ENCODE data around the gene BTBD9. TPM values are rescaled to one million over a fixed set of nuclear protein-coding genes. Genes with fewer than 3 reads are reported as not detected.

The BTBD9 gene
- total and polyA plus RNA-seq, 2 donors (not counting 1 experiment from before 2014, with no cell fraction given): 4.1 to 48.9 TPM

- no peaks in the 10 kb centered on the region for H3K9me3 ChIP-seq (ENCODE audit: control extremely low read depth in 1 of 3, control insufficient read depth in 2 of 3, insufficient read depth in 1 of 3, low read length in 2 of 3)
- Mint-ChIP-seq H3K9me3 (ENCODE audit: insufficient read depth) (no peaks in the 10 kb centered on the region), H3K27me3 (no peaks in the 10 kb centered on the region), H3K4me3 (no peak overlapping the region), H3K4me1 (no peaks in the 10 kb centered on the region), H3K27ac (no peak overlapping the region)
- no peaks in the 10 kb centered on the region for H3K36me3 ChIP-seq (replicated peaks in 1 of 2; ENCODE audit: control extremely low read depth in 1 of 2, control insufficient read depth in 1 of 2, extremely low read depth in 1 of 2, insufficient read depth in 2 of 2, low read length in 1 of 2)
- no peak overlapping the region for H3K4me2 ChIP-seq (replicated peaks; ENCODE audit: low read depth, low read length, poor library complexity, severe bottlenecking)
- ChIA-PET CTCF (no interaction called here), POLR2A (no interaction called here)
- WGBS (ENCODE audit: insufficient coverage): 94% methylated on average over 4 of the region's 6 CpGs
- no peak overlapping the region for H3K27ac ChIP-seq (ENCODE audit: low read length in 2 of 2)
- H3K27me3 ChIP-seq (replicated peaks in 1 of 4; ENCODE audit: control extremely low read depth in 1 of 4, control insufficient read depth in 3 of 4, insufficient read depth in 4 of 4, low read length in 3 of 4): no peaks in the 10 kb centered on the region
- no peaks in the 10 kb centered on the region for H4K20me1 ChIP-seq (ENCODE audit: control insufficient read depth, insufficient read depth, low read length, poor library complexity, severe bottlenecking)
- H3K9ac ChIP-seq (ENCODE audit: low read length): no peak overlapping the region
- ATAC-seq (ENCODE audit: low read depth) (no peak), DNase-seq (no peak)
- no peak overlapping the region for H3K4me3 ChIP-seq (ENCODE audit: control extremely low read depth in 1 of 5, extremely low read depth in 1 of 5, insufficient read depth in 1 of 5, low read depth in 2 of 5, low read length in 4 of 5)
- no peaks in the 10 kb centered on the region for H3K4me1 ChIP-seq (ENCODE audit: control insufficient read depth in 2 of 2, insufficient read depth in 2 of 2, low read length in 2 of 2)
- no peak overlapping the region for H2AFZ ChIP-seq (ENCODE audit: insufficient read depth, low read depth, low read length, poor library complexity, severe bottlenecking)
- H3K79me2 ChIP-seq (ENCODE audit: control insufficient read depth, insufficient read depth, low read length): no peaks in the 10 kb centered on the region
- TF ChIP-seq CTCF (IDR thresholded peaks at IDR 0.05): no peak
- no peak for TF ChIP-seq EZH2 (IDR thresholded peaks at IDR 0.05; ENCODE audit: borderline replicate concordance, insufficient read depth, low read depth, low read length, poor library complexity, severe bottlenecking)
- intact Hi-C loops (cut with micrococcal nuclease): no loop called here
Measured at GRCh38 chr6:38164131-38164481, 475.6 kb downstream of the BTBD9 start.

GRCh38 chr6:38163186-38164130, 476.3 kb downstream of the BTBD9 start:
- no peaks in the 10 kb centered on the region for H3K27me3 Mint-ChIP-seq

More at GRCh38 chr6:38163186-38164130, 476.3 kb downstream of the BTBD9 start:
- no peaks in the 10 kb centered on the region for H3K79me2 ChIP-seq (ENCODE audit: control insufficient read depth, insufficient read depth, low read length)
- ChIA-PET CTCF (no interaction called here), POLR2A (no interaction called here)
- no peak overlapping the region for H3K4me3 Mint-ChIP-seq
- H3K36me3 ChIP-seq (replicated peaks in 1 of 2; ENCODE audit: control extremely low read depth in 1 of 2, control insufficient read depth in 1 of 2, extremely low read depth in 1 of 2, insufficient read depth in 2 of 2, low read length in 1 of 2): no peaks in the 10 kb centered on the region
- no peaks in the 10 kb centered on the region for H3K27me3 ChIP-seq (replicated peaks in 1 of 4; ENCODE audit: control extremely low read depth in 1 of 4, control insufficient read depth in 3 of 4, insufficient read depth in 4 of 4, low read length in 3 of 4)
- TF ChIP-seq EZH2 (IDR thresholded peaks at IDR 0.05; ENCODE audit: borderline replicate concordance, insufficient read depth, low read depth, low read length, poor library complexity, severe bottlenecking) (no peak), CTCF (IDR thresholded peaks at IDR 0.05) (no peak)
- no peak overlapping the region for H2AFZ ChIP-seq (ENCODE audit: insufficient read depth, low read depth, low read length, poor library complexity, severe bottlenecking)
- H3K4me1 ChIP-seq (ENCODE audit: control insufficient read depth in 2 of 2, insufficient read depth in 2 of 2, low read length in 2 of 2): no peaks in the 10 kb centered on the region
- H3K9ac ChIP-seq (ENCODE audit: low read length): no peak overlapping the region
- no peaks in the 10 kb centered on the region for H3K9me3 Mint-ChIP-seq (ENCODE audit: insufficient read depth)
- H3K4me2 ChIP-seq (replicated peaks; ENCODE audit: low read depth, low read length, poor library complexity, severe bottlenecking): no peak overlapping the region
- no peaks in the 10 kb centered on the region for H4K20me1 ChIP-seq (ENCODE audit: control insufficient read depth, insufficient read depth, low read length, poor library complexity, severe bottlenecking)
- intact Hi-C loops (cut with micrococcal nuclease): no loop called here
- no peaks in the 10 kb centered on the region for H3K4me1 Mint-ChIP-seq
- no peak overlapping the region for H3K27ac ChIP-seq (ENCODE audit: low read length in 2 of 2)
- H3K9me3 ChIP-seq (ENCODE audit: control extremely low read depth in 1 of 3, control insufficient read depth in 2 of 3, insufficient read depth in 1 of 3, low read length in 2 of 3): no peaks in the 10 kb centered on the region
- no peak overlapping the region for H3K27ac Mint-ChIP-seq
- H3K4me3 ChIP-seq (ENCODE audit: control extremely low read depth in 1 of 5, extremely low read depth in 1 of 5, insufficient read depth in 1 of 5, low read depth in 2 of 5, low read length in 4 of 5): no peak overlapping the region
- no peak for ATAC-seq (ENCODE audit: low read depth)
- 92% methylated on average over 23 of the region's 29 CpGs for WGBS (ENCODE audit: insufficient coverage)
- no peak for DNase-seq

All from B cell (primary cell).